Activated CD8-positive, alpha-beta T cell treated with anti-CD3 and anti-CD28 coated beads for 36 hours (primary cell): ENCODE measurements around the gene BCOR. TPM values are rescaled to one million over a fixed set of nuclear protein-coding genes. Genes with fewer than 3 reads are reported as not detected.

Experiments used
- ATAC-seq: fragments of 200-7000 bp; cut with Tn5 transposase; one replicate; pipeline ENCODE4 v1.10.0; 2021; ENCODE audit warnings: mild to moderate bottlenecking, moderate library complexity
- CTCF ChIA-PET: fragments of 350-600 bp; sonication (Branson Sonifier 250); formaldehyde crosslinking; loops from one replicate; lab custom pipeline; 2021; ENCODE audit warnings: antibody characterized with exemption; lab: Charles Lee
- POLR2A ChIA-PET: fragments of 350-600 bp; sonication (Branson Sonifier 250); formaldehyde crosslinking; loops from one replicate; lab custom pipeline; 2021; ENCODE audit warnings: antibody characterized with exemption; lab: Charles Lee
- DNase-seq: peaks from one replicate; pipeline ENCODE4 v3.0.0-alpha.2; 2020
- H3K27ac Mint-ChIP-seq: one replicate; pipeline ENCODE4 v1.8.0; 2021; ENCODE audit warnings: mild to moderate bottlenecking, mixed read lengths
- H3K27me3 Mint-ChIP-seq: one replicate; pipeline ENCODE4 v1.8.0; 2021; ENCODE audit warnings: mixed read lengths
- H3K36me3 Mint-ChIP-seq: one replicate; pipeline ENCODE4 v1.8.0; 2021; ENCODE audit warnings: low read depth, mixed read lengths
- H3K4me1 Mint-ChIP-seq: one replicate; pipeline ENCODE4 v1.8.0; 2021; ENCODE audit warnings: low read depth, mixed read lengths
- H3K4me3 Mint-ChIP-seq: one replicate; pipeline ENCODE4 v1.8.0; 2021; ENCODE audit warnings: mild to moderate bottlenecking, moderate library complexity, mixed read lengths
- H3K9me3 Mint-ChIP-seq: one replicate; pipeline ENCODE4 v1.8.0; 2021; ENCODE audit warnings: mixed read lengths
- intact Hi-C: fragments of 100-400 bp; cut with micrococcal nuclease; formaldehyde crosslinking; loops from one replicate; pipeline ENCODE4 v1.10.0; 2022
- total RNA-seq, 2 experiments: library from RNA; stranded (reverse); gene quantifications; one replicate each; pipeline ENCODE4 v1.2.3, GENCODE V29; 2021
- TF ChIP-seq, protein P1 (sequence below): fragments of 200-600 bp; IDR thresholded peaks from one replicate; pipeline ENCODE4 v1.8.0; 2022; ENCODE audit warnings: antibody characterized with exemption, mild to moderate bottlenecking

The BCOR gene
- total RNA-seq, 2 experiments from 2014 or later: 38.3 to 39.6 TPM

DNA sequence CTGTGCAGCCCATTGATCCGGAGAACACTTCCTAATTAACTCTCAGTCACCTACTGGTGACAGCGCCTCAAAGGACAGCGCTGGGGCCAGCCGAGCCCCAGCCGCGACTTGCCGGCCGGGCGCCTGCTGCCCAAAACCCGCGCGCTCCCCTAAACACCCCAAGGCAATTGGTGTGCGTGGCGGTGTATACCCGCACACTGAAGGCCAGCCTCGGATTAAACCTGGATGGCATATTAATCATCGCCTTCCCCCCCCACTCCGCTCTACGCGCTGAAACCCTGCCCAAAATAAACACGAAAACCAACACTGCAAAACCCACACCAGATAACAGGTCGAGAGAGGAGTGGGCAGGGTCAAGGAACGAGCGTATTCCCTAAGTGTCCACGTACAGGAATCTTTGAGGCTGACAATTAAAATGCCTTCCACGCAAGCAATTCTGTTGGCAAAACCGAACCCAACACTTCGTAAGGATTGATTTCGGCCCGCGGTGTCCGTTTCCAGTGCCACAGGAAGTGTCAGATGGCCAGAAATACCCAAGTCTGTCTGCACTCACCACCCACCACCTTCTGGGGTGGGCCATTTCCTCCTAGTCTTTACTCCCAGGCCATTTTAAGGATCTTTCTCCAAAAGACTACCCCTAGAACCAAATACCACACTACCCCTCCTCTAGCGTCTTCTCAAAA, 2.7 kb downstream of the BCOR start:
- peaks cover 12% of the 10 kb centered on the region for H3K36me3 Mint-ChIP-seq
- CTCF ChIA-PET: no interaction called here
- H3K27me3 Mint-ChIP-seq: no peaks in the 10 kb centered on the region
- peak overlapping the region; percentile 83 for H3K4me3 Mint-ChIP-seq
- DNase-seq (no peak), ATAC-seq (no peak)
- H3K27ac Mint-ChIP-seq: peak overlapping the region; percentile 83
- intact Hi-C loops: loop anchor here (5.0 to 10.0 kb wide), 3 partner anchors 57 to 80 kb away; no protein-coding TSS in a partner anchor
- peaks cover 33% of the 10 kb centered on the region for H3K4me1 Mint-ChIP-seq
- POLR2A ChIA-PET: interaction anchor here (0.6 to 1.4 kb wide), 2 partner anchors 78 to 81 kb away, joined by 3 read pairs; no protein-coding TSS in a partner anchor
- TF ChIP-seq, protein P1, sequence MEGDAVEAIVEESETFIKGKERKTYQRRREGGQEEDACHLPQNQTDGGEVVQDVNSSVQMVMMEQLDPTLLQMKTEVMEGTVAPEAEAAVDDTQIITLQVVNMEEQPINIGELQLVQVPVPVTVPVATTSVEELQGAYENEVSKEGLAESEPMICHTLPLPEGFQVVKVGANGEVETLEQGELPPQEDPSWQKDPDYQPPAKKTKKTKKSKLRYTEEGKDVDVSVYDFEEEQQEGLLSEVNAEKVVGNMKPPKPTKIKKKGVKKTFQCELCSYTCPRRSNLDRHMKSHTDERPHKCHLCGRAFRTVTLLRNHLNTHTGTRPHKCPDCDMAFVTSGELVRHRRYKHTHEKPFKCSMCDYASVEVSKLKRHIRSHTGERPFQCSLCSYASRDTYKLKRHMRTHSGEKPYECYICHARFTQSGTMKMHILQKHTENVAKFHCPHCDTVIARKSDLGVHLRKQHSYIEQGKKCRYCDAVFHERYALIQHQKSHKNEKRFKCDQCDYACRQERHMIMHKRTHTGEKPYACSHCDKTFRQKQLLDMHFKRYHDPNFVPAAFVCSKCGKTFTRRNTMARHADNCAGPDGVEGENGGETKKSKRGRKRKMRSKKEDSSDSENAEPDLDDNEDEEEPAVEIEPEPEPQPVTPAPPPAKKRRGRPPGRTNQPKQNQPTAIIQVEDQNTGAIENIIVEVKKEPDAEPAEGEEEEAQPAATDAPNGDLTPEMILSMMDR: no peak
- no peaks in the 10 kb centered on the region for H3K9me3 Mint-ChIP-seq

DNA sequence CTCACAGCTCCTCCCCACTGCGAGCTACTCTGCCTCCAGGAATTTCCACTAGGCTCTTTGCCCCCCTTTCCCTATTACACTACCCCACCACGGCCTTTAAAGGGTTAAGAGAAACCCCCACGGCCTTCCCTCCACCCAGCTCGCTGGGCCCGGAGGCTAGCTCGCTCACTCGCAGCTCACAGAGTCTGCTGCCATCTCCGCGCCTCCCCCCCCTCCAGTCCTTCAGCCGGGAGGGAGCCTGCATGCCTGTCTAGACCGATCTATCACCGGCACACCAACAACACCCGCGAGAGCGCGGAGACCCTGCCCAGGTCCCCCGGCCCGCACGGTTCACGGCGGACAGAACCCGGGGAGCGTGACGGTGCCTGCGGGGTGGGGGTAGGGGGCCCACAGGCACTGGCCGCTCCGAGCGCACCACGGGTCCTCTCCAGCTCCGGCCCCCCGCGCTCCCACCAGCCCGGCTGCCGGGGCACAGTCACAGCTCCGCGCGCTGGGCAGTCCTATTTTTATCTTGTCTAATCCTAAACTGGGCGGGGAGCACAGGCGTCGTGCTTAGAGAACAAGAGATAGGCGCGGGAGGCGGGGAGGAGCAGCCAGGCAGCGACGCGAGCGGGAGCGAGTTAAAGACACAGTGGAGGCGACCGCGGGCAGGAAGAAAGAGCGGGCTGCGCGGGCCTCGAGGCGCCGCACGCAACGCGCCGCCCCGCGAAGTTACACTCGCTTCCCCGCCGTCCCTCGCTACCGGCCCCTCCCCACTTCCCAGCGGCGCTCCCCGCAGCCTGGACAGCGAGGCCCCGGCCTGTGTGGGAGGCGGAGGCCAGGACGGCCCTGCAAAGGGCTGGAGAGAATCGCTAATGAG, 3.5 kb downstream of the BCOR start:
- Mint-ChIP-seq H3K4me1 (peaks cover 30% of the 10 kb centered on the region), H3K9me3 (no peaks in the 10 kb centered on the region), H3K36me3 (peaks cover 12% of the 10 kb centered on the region), H3K27me3 (no peaks in the 10 kb centered on the region), H3K27ac (peak overlapping the region; percentile 55), H3K4me3 (peak overlapping the region; percentile 83)
- intact Hi-C loops: loop anchor here (10.0 kb wide), 1 partner anchor 79 kb away; no protein-coding TSS in a partner anchor
- POLR2A ChIA-PET: interaction anchor here (0.6 to 1.5 kb wide), 6 partner anchors 11 to 82 kb away, joined by 3 to 8 read pairs (median 4); no protein-coding TSS in a partner anchor
- CTCF ChIA-PET: interaction anchor here (1.0 to 1.2 kb wide), 2 partner anchors 10 to 172 kb away, joined by 3 to 4 read pairs; no protein-coding TSS in a partner anchor
- DNase-seq: peak; percentile 31
- TF ChIP-seq, protein P1: no peak
- ATAC-seq: no peak

DNA sequence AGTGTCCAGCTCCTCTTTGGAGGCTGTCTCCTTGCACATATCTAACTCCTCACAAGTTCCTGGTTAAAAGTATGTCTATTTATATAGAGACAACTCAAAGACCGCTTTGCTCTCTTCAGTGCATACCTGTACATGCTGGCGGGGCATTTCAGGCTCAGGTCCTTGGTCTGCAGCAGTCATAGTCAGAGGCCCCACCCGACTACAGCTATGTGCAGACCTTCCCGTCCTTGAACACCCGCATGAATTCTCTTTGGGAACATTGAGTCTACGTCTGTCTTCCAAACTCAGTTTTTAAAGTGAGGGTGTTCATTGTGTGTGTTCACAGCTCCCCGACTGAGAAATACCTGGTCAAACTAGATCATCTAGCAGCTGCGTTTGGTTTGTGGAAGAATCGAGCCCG, 4.2 kb downstream of the BCOR start:
- H3K27me3 Mint-ChIP-seq: no peaks in the 10 kb centered on the region
- H3K9me3 Mint-ChIP-seq: no peaks in the 10 kb centered on the region
- DNase-seq: no peak
- ATAC-seq: no peak
- H3K4me3 Mint-ChIP-seq: peak overlapping the region; percentile 83
- POLR2A ChIA-PET: interaction anchor here (1.1 to 1.5 kb wide), 5 partner anchors 12 to 83 kb away, joined by 3 to 8 read pairs (median 4); no protein-coding TSS in a partner anchor
- no peak overlapping the region for H3K27ac Mint-ChIP-seq
- peaks cover 12% of the 10 kb centered on the region for H3K36me3 Mint-ChIP-seq
- CTCF ChIA-PET: interaction anchor here (0.7 to 1.2 kb wide), 3 partner anchors 9 to 173 kb away, joined by 3 to 4 read pairs (median 3); no protein-coding TSS in a partner anchor
- TF ChIP-seq, protein P1: no peak
- H3K4me1 Mint-ChIP-seq: peaks cover 36% of the 10 kb centered on the region
- intact Hi-C loops: loop anchor here (10.0 kb wide), 1 partner anchor 79 kb away; no protein-coding TSS in a partner anchor

DNA sequence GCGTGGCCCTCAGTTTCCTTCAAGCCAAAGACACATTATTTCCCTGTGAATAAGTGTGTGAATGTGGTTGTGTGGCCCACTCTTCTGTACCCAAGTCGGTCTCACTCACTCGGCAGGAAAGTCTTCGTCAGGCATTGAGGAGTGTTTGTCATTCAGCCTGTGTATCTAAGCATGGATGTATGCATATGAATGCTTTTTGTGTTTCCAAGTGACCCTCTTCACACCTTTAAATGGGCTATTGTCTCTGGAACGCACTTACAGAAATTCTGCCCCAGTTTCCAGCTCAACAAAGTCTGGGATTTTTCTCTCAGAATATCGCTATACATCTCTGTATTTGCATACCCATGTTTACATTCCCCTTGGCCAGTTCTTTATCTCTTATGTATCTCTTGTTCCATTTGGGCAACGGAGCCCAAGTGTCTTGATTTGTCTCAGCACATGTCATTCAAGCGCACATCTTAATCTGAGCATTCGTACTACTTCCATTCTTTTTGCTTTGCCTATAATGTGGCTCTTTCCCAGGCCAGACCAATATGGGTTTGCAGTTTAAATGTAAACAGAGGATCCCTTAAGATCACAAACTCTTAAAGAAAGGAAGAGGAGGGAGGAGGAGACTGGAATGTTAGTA, 4.8 kb downstream of the BCOR start:
- ChIA-PET CTCF (interaction anchor here (0.7 to 1.2 kb wide), 3 partner anchors 8 to 174 kb away, joined by 3 to 4 read pairs (median 3); no protein-coding TSS in a partner anchor), POLR2A (interaction anchor here (1.3 to 1.5 kb wide), 4 partner anchors 12 to 83 kb away, joined by 3 to 8 read pairs (median 4); no protein-coding TSS in a partner anchor)
- no peak overlapping the region for H3K27ac Mint-ChIP-seq
- peaks cover 40% of the 10 kb centered on the region for H3K4me1 Mint-ChIP-seq
- ATAC-seq (no peak), DNase-seq (no peak)
- no peaks in the 10 kb centered on the region for H3K9me3 Mint-ChIP-seq
- TF ChIP-seq, protein P1: no peak
- H3K4me3 Mint-ChIP-seq: peak overlapping the region; percentile 36
- H3K27me3 Mint-ChIP-seq: no peaks in the 10 kb centered on the region
- peaks cover 12% of the 10 kb centered on the region for H3K36me3 Mint-ChIP-seq
- intact Hi-C loops: loop anchor here (10.0 kb wide), 1 partner anchor 78 kb away; no protein-coding TSS in a partner anchor
